ENCODE results near the gene ZC3H4. TPM values are rescaled to one million over a fixed set of nuclear protein-coding genes. Genes with fewer than 3 reads are reported as not detected.

The ZC3H4 gene
- total RNA-seq = 7.7 and 9.1 TPM in 2 replicates

DNA sequence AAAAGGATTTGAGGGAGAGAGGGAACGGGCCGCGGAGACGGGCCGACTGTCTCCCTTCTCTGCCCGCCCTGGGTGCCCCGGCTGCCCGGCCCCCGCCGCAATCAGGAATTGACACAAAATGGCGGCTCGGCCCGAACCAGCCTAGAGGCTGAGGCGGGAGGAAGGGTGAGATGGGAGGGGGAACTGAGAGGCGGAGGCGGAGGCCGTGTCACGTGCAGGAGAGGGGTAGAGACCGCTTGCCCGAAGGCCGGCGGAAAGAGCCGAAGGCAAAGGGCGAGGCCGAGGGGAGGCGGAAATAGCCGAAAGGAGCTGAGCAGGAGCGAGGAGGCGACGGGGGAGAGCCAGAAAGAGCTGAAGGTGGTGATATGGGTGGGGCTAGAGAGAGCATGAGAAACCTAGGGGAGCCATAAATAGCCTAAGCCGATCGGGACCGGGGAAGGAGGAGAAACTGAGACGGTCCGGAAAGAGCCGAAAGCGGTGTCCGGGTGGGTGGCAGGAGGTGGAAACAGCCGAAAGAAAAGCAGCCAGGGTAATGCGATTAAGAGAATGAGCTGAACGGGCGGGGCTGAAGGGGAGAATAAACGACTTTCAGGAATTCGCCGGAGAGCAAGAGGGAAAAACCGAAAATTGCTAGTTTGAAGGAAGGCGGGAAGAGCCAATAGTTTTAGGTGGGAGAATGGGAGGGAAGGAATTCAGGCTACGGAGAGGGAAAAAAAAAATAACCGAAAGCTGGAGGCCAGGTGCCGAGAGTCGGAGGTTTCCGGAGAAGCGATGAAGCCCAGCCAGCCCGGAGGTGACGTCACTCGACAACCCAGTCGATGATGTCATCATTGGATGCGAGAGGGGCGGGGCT lies at the start of gene ZC3H4:
Gene ZC3H4 (minus strand): TSS at position 780 of the 853 bp plus-strand sequence. CDS start 1,192 bp downstream, outside the sequence.

DNA sequence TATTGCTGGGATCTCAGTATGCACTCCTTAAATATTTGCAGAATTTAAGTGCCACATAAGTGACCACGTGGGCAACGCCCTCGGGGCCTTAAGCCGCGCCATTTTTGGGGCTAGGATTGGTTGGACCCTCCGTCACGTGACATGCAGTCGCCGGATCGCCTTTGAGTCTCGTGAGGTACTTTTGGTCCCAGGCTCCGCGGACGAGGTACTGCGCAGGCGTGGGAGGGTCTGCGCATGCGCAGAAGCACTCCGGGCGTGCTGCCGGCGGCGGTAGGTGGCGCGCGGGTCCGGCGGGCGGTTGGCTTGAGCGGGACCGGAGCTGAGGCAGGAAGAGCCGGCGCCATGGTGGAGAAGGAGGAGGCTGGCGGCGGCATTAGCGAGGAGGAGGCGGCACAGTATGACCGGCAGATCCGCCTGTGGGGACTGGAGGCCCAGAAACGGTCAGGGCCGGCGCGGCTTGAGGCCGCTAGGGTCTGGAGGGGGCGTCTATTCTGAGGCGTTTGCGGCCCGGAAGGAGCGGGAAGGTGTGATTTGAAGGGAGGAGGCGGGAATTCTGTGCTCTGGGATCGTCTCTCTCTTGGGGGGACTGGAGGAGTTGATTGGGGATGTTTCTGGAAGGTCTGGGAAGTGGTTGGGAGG lies 17.1 kb upstream of the ZC3H4 start, which contains the start of gene SAE1:
Gene SAE1 (plus strand): TSS at position 247 of the 639 bp plus-strand sequence. CDS start 96 bp downstream, at position 343.

DNA sequence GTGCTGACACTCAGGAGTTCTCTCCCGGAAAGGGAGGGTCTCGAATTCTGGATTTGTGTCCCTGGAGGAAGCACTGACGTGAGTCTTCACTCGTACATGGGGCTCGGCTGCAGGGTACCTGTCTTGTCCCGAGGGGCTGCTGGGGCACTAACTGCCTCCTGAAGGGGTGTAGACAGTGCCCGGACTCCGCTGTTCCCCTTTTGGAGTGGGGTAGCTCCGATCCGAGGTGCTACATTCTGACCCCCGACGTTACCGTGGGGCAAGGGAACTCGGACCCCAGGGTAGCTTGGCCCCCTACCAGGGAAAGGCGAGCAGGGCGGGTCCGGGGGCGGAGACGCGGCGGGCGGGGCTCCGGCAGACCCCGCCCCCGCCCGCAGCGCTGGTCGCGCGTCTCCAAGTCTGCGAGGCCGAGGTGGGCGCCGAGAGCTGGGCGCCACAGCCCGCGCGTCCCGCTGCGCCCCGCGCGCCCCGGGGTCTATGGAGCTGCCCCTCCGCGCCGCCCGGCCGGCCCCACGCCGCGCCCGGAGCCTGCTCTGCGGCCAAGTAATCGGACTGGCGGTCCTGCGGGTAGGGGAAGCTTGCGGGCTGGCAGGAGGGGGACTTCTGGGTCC lies 94.0 kb downstream of the ZC3H4 start, which contains the start of gene NPAS1:
Gene NPAS1 (plus strand): TSS at position 407 of the 611 bp plus-strand sequence. CDS start 1,211 bp downstream, outside the sequence.

Other genes starting within 250 kb of the ZC3H4 start
- gene NPAS1, start 93.9 kb downstream of the ZC3H4 start, total RNA-seq = under 0.01 TPM in 1 of 2 replicates, not detected in the other
- gene TMEM160, start 65.2 kb downstream of the ZC3H4 start, total RNA-seq = 16.8 and 23.7 TPM in 2 replicates
- 118 and 142 TPM in 2 replicates for gene SAE1, start 17.1 kb upstream of the ZC3H4 start, total RNA-seq
- 12.2 and 17.0 TPM in 2 replicates for gene BBC3, start 117.4 kb upstream of the ZC3H4 start, total RNA-seq
- gene CCDC9, start 142.7 kb upstream of the ZC3H4 start, total RNA-seq = 3.7 and 3.8 TPM in 2 replicates
- gene INAFM1, start 161.1 kb upstream of the ZC3H4 start, total RNA-seq = 0.69 and 1.1 TPM in 2 replicates
- gene C5AR1, start 196.1 kb upstream of the ZC3H4 start, total RNA-seq = not detected in 2 replicates
- gene C5AR2, start 218.4 kb upstream of the ZC3H4 start, total RNA-seq = under 0.01 and 0.11 TPM in 2 replicates
- gene DHX34, start 235.5 kb upstream of the ZC3H4 start, total RNA-seq = 3.0 and 6.2 TPM in 2 replicates